Suppressor macrophage (primary cell): ENCODE data around the gene STAC.
A peak's percentile ranks its signal among the peaks of the same experiment; 100 is the strongest.
"Not testable (repeated sequence)": the region's sequence is repeated elsewhere in the genome, so short reads cannot be mapped to it uniquely, and the experiment has no call there.

Experiments used
- DNase-seq, 4 experiments: peaks; one replicate each; pipeline ENCODE4 v3.0.0-alpha.2; 2020 to 2022

STAC gene

GRCh38 chr3:36521007-36521379, 140.7 kb downstream of the STAC start:
- DNase-seq = no peak

- no peak for DNase-seq
Measured at GRCh38 chr3:36524560-36524959, 144.3 kb downstream of the STAC start.

GRCh38 chr3:36525115-36525801, 145.0 kb downstream of the STAC start:
- no peak for DNase-seq

GRCh38 chr3:36538136-36538749, 157.9 kb downstream of the STAC start:
- no peak for DNase-seq

GRCh38 chr3:36540888-36541518, 160.7 kb downstream of the STAC start:
- DNase-seq = peak; percentile 27 to 68 (median 58)

- DNase-seq = no peak
Measured at GRCh38 chr3:36542186-36542585, 161.9 kb downstream of the STAC start.

- DNase-seq = no peak
Measured at GRCh38 chr3:36543276-36543997, 163.1 kb downstream of the STAC start.

GRCh38 chr3:36546226-36546625, 165.9 kb downstream of the STAC start:
- DNase-seq = no peak

GRCh38 chr3:36548712-36549111, 168.4 kb downstream of the STAC start:
- DNase-seq = no peak

- no peak for DNase-seq
Measured at GRCh38 chr3:36557021-36557707, 176.9 kb downstream of the STAC start.

- DNase-seq = no peak
Measured at GRCh38 chr3:36557708-36558421, 177.6 kb downstream of the STAC start.

- DNase-seq = no peak
Measured at GRCh38 chr3:36558961-36559360, 178.7 kb downstream of the STAC start.

GRCh38 chr3:36560685-36561084, 180.4 kb downstream of the STAC start:
- DNase-seq = no peak

GRCh38 chr3:36561601-36562000, 181.3 kb downstream of the STAC start:
- no peak for DNase-seq

GRCh38 chr3:36562945-36563344, 182.6 kb downstream of the STAC start:
- no peak for DNase-seq

GRCh38 chr3:36575241-36575640, 194.9 kb downstream of the STAC start:
- no peak for DNase-seq

- not testable (repeated sequence) for DNase-seq
Measured at GRCh38 chr3:36578418-36578817, 198.1 kb downstream of the STAC start.

GRCh38 chr3:36579746-36580145, 199.4 kb downstream of the STAC start:
- no peak for DNase-seq

GRCh38 chr3:36580716-36581115, 200.4 kb downstream of the STAC start:
- no peak for DNase-seq

GRCh38 chr3:36591959-36592358, 211.7 kb downstream of the STAC start:
- DNase-seq = no peak

- DNase-seq = no peak
Measured at GRCh38 chr3:36595511-36595910, 215.2 kb downstream of the STAC start.

- no peak for DNase-seq
Measured at GRCh38 chr3:36596419-36596818, 216.1 kb downstream of the STAC start.
